GM12875 (cell line): ENCODE data around the gene NLRC5.

Source experiments
- H3K4me3 ChIP-seq: one replicate; pipeline ENCODE4 v1.5.1; 2011; ENCODE audit warnings: low read depth, low read length, control low read depth
- TF ChIP-seq, protein P1 (sequence below): IDR thresholded peaks from 2 replicates; pipeline ENCODE4 v1.5.1; 2011; ENCODE audit warnings: low read depth, mild to moderate bottlenecking, control low read depth, inconsistent platforms, low read length, moderate library complexity, borderline replicate concordance; ENCODE audit not compliant: insufficient read depth

NLRC5 gene

DNA sequence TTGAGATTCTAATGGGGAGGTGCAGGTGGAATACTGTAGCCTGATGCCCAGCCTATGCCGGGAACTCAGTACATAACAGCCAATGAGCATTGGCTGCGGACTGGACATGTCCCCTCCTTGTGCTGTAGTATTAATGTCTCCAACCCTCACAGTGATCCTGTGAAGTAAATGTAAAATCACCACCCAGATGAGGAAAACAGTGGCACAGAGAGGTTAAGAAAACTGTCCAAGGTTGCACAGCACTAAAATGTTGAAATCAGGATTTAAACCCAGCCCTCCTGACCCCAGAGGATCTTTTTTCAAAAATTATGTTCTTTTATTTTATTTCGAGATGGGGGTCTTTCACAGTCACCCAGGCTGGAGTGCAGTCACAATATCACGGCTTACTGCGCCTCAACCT is 7.9 kb downstream of the NLRC5 start:
- H3K4me3 ChIP-seq = no peak overlapping the region
- TF ChIP-seq, protein P1, sequence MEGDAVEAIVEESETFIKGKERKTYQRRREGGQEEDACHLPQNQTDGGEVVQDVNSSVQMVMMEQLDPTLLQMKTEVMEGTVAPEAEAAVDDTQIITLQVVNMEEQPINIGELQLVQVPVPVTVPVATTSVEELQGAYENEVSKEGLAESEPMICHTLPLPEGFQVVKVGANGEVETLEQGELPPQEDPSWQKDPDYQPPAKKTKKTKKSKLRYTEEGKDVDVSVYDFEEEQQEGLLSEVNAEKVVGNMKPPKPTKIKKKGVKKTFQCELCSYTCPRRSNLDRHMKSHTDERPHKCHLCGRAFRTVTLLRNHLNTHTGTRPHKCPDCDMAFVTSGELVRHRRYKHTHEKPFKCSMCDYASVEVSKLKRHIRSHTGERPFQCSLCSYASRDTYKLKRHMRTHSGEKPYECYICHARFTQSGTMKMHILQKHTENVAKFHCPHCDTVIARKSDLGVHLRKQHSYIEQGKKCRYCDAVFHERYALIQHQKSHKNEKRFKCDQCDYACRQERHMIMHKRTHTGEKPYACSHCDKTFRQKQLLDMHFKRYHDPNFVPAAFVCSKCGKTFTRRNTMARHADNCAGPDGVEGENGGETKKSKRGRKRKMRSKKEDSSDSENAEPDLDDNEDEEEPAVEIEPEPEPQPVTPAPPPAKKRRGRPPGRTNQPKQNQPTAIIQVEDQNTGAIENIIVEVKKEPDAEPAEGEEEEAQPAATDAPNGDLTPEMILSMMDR = no peak

- no peak overlapping the region for H3K4me3 ChIP-seq
- TF ChIP-seq, protein P1 = no peak
These were observed 8.6 kb downstream of the NLRC5 start for GRCh38 chr16:56997931-56998330.

DNA sequence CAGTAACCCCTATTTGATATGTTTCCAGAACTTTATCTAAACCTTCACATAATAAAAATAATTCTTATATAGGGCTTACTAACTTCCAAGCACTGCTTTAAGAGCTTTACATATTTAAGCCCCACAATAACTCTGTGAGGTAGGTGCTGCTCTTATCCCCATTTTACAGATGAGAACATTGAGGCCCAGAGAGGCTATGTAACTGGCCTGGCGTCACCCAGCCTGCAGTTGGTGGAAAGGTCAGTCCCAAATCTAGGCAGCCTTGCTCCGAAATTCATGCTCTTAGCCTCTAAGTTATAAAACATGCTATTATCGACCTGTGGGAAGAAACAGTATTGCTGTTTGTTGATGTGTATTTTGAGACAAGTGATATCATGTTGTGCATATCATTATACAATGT is 9.0 kb downstream of the NLRC5 start:
- H3K4me3 ChIP-seq = no peak overlapping the region
- TF ChIP-seq, protein P1 = no peak

GRCh38 chr16:56998861-56999260 is 9.5 kb downstream of the NLRC5 start:
- no peak overlapping the region for H3K4me3 ChIP-seq
- TF ChIP-seq, protein P1 = no peak

DNA sequence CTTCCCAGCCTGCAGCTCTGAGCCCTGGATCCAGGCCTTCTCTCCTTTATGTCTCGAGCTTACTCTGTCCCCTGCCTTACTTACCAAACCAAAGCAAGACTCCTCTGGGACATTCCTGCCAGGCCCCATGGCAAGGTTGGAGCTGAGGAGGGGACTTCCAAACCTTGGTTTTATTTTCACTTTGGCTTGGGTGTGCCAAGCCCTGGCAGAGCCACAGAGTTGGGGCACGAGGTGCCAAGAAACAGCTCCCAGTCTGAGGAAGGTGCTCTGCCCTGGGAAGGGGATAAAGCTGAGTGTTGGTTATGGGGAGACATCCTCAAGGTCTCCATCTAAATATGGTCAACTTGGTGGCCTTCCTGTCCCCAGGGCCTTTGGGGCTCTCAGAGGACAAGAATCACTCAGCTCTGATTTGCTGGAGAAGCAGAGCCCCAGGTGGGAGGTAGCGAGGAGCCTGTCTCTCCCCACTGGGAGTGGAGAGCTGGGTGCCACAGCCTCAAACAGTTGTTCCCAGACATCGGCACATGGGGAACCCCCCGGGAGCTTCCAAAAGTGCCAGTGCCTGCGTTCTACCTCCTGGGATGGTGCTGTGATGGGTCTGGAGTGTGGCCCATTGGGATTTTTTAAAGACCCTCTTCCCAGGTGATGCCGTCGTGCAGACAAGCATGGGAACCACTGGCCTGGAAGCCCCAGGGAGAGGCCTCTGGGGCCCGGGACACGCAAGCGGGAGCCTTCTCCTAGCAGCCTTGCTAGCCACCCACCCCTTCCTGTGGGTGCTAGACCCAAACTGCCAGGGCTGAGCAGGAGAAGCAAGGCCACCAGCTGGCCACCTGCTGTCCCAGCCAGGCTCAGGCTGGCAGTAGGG is 10.3 kb downstream of the NLRC5 start:
- H3K4me3 ChIP-seq = no peak overlapping the region
- TF ChIP-seq, protein P1 = no peak

DNA sequence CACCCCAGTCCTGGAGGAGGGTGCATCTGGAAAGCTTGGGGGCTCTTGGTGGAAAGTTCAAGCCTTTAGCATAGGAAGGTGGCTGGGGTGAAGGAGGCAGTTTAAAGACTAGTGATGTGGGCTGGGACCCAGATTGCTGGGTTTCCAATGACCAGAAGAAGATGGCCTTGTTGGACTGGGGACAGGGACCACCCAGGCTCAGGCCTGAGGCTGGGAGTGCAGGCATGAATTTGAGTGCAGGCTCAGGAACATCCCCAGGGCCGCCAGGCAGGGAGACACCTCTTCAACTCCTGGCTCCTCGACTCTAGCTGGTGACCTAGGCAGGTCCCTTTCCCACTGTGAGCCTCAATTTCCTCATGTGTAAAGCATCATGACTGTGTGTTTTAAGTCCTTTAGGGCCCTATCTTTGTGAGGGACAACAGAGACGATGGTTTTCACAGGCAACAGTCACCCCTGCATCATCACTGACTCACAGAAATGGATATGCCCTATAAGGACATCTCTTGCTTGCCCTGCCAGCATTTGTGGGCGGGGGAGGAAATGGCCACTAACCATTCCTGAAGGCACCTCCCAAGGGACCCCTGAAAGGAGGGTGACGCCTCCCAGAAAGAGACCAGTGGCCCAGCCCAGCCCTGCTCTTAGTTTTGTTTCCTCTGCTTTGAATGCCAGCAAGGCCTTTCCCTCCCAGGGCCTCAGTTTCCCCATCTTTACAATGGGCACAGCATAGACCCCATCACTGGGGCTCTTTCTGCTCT is 11.1 kb downstream of the NLRC5 start:
- TF ChIP-seq, protein P1 = no peak
- H3K4me3 ChIP-seq = no peak overlapping the region

- no peak overlapping the region for H3K4me3 ChIP-seq
- TF ChIP-seq, protein P1 = no peak
These were observed 11.8 kb downstream of the NLRC5 start for GRCh38 chr16:57001026-57001679.
